ENCODE data around the gene EIF4G3.
"Not testable (repeated sequence)": the region's sequence is repeated elsewhere in the genome, so short reads cannot be mapped to it uniquely, and the experiment has no call there.

EIF4G3 gene

DNA sequence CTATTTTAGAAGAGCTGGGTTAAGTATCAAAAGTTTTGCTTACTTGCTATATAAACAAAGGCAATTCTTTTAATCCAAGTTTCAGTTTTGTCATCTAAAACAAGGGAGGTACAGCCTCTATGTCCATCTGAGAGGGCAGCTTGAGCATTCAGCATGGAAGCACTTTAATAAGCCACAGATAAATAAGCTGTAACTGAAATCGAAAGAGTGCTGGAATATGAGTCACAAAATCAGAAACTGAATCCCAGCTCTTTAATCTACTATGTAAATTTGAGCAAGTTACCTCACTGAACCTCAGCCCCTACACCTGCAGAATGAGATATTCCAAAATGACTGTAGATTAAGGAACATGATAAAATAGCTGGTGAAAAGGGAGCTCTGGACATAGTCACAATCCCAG, 309.6 kb downstream of the EIF4G3 start:
- no peak for DNase-seq

DNA sequence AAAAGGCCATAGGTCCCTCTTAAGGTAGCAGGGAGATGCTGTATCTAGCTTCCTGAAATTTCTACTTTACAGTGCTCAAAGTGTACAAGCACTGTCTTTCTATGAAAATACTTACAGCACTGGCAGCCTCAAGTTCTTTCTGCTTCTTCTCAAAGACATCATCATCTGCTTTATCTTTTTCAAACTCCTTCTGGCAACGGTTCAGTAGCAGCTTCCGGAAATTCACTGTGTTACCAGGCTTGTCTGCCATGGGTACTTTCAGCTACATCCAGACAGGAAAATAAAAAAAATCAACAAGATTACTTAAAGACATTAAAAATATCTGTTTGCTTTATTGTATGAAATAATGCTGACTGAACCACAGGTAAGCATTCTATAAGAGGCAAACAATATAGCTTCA, 311.7 kb downstream of the EIF4G3 start:
- no peak for DNase-seq

DNA sequence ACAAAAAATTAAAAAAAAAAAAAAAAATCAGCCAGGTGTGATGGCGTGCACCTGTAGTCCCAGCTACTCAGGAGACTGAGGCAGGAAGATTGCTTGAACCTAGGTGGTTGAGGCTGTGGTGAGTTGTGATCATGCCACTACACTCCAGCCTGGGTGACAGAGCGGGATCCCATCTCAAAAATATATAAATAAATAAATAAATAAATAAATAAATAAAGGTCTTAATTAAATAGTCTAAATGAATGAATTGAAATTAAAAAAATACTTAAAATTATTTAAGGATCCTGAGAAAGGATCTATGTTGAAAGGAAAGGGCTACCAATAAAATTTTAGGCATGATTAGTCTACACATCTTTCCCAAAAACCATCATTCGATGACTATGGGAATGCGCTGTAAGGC, 322.2 kb downstream of the EIF4G3 start:
- no peak for DNase-seq

DNA sequence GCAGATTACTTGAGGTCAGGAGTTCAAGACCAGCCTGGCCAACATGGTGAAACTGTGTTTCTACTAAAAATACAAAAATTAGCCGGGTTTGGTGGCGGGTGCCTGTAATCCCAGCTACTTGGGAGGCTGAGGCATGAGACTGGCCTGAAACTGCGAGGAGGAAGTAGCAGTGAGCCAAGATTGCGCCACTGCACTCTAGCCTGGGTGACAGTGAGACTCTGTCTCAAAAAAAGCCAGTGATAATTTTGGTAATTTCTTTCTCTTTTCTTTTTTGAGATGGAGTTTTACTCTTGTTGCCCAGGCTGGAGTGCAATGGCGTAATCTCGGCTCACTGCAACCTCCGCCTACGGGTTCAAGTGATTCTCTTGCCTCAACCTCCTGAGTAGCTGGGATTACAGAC, 324.9 kb downstream of the EIF4G3 start:
- not testable (repeated sequence) for DNase-seq

DNA sequence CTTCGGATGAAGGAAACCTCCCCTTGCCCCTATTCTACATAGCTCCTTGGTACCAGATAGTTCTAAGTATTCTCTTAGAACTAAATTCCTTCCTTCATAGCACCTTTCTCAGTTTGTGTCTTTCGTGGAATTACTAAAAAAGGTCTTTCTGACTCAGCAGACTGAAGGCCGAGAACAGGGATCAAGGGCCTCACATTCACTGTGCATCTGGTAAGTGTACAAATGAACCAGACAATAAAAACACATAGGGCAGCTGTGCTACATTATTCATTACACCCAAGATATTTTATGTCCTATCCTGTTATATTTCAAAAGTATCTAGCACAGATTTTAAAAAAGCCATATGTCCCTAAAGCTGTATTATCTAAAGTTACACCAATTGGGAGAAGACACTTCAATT, 326.7 kb downstream of the EIF4G3 start:
- no peak for DNase-seq

DNA sequence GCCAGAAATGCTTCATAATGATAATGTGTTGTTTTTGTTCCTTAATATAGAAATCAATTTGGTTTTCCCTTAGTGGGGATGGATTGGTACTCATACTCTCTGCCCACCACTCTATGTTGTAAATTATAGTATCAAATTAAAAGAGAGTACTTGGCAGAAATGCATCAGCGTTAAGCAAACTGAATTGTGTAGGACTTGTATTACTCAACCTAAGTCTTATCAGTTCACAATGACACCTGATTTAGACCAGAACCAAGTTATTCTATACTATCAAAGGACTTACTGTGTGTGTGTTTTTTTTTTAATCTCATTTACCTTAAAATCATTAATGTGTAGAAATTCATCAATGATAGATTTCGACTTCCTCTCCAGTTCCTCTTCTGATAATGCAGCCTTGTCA, 327.6 kb downstream of the EIF4G3 start:
- DNase-seq: no peak

DNA sequence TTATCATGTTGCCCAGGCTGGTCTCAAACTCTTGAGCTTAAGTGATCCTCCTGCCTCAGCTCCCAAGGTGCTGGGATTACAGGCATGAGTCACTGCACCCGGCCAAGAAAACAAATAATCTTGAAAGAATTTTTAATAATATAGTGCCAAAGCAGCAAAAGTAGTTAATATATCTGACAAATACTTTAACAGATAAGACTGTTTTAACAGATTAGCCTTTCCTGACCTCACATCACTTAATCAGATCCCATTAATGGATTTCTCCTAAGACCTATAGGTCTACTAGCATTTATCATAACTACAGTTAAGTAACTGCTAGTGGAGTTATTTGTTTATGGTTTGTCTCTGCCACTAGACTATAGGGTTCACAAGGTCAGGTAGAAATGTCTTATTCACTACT, 328.5 kb downstream of the EIF4G3 start:
- no peak for DNase-seq

DNA sequence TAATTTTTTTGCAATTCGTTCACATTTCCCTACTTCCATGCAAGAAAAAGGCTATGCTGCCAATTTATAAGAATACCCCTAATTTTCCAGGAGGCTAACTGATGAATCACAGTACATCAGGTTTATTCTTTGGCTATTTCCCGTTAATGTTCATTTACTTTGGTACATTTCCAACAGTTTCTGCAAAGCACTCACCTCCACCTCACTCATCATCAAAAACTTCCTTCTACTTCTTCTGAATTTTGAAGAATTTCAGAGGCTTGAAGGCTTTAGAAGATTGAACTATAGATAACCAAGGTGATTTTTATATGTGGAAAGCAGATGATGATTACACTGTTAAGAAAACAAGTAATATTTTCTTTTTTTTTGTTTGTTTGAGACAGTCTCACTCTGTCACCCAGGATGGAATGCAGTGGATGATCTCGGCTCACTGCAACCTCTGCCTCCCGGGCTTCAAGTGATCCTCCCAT, 329.1 kb downstream of the EIF4G3 start:
- no peak for DNase-seq

DNA sequence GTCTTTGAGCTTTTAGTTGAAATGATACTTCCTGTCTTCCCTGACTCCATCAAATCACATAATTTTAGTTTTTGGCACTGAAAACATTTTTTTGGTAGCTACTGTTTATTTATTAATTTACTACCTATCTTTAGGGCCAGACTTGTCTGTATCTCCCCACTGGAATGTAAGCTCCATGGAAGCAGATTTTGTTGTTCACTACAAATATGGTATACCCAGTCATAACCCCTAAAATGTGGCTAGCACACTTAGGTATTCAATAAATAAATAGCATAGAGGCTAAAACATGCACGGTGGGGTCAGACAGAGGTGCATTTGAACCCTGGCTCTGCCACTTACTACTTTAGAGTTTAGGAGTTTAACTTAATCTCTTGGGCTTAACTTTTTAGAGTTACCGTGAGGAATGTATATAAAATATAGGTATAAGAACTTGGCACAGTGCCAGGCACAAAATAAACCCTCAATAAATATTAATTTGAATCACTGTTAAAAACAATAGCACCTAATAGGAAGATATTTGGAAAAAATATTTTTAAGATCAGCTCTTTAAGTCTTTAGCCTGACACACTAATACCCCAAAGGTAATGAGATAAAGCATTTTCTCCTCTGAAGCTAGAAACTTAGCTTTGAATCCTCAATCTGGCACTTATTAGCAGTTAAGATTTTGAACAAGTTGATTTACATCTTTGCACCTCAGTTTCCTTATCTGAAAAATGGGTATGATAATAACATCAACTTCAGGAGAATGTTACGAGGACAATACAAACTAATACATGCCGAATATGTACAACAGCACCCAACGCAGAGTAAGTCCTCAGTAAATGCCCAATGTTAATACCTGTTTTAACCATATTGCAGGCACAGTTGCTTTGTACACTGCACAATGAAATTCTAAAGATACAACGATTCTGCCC, 330.0 kb downstream of the EIF4G3 start:
- no peak for DNase-seq

DNA sequence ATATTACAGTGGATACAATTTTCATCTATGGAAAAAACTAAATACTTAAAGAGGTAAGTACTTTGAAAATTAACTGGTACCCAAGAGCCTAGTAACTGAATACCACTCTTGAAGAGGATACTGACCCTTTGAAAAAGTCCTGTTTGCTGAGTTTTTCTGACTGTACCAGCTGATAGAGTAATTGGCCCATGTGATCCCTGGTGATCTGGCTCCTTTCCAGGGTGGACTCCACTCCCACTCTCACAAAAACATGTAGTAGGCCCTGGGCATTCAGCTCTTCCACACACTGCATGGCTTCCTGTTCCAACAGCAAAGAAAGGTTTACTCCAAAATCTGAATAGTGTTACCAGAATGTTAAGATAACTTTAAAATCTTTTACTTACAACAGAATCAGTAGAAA, 336.0 kb downstream of the EIF4G3 start:
- no peak for DNase-seq

DNA sequence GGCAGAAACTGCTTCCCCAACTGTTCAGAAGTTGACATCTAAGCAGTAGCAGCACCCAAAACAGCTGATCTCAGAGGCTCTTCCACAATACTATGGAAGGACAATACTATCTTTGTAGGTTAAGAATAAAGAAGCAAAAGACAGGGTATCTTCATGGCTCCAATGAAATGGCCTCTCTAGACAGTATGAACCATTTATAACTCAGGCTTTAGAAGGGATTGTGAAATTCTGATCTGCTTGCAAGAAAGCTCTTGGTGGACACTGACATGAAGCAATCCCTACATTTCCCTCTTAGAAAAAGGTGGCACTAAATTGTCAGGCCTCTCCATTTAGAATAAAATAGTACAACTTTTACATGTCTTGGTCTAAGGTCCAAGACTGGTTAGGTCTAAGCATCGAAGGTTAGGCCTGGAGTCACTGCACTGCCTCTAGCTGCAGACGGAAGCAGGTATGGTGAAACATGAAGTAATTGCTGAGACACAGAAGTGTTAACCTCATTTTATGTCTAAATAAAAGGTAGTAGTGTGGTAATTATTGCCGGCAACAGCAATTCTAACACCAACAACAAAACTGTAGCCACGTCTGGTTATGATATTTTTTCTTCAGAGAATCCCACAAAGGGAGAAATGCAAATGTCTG, 339.0 kb downstream of the EIF4G3 start:
- DNase-seq: no peak

DNA sequence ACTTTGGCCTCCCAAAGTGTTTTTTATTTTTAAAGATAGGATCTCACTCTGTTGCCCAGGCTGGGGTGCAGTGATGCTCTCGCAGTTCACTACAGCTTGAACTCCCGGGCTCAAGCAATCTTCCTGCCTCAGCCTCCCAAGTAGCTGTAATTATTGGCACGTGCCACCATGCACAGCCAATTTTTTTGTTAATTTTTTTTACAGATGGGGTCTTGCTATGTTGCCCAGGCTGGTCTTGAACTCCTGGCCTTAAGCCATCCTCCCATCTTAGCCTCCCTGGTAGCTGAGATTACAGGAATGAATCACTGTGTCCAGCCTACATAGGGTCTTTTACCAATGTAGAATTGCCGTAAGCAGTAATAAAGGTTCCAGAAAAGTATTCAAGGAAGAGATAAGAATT, 340.5 kb downstream of the EIF4G3 start:
- DNase-seq: no peak

DNA sequence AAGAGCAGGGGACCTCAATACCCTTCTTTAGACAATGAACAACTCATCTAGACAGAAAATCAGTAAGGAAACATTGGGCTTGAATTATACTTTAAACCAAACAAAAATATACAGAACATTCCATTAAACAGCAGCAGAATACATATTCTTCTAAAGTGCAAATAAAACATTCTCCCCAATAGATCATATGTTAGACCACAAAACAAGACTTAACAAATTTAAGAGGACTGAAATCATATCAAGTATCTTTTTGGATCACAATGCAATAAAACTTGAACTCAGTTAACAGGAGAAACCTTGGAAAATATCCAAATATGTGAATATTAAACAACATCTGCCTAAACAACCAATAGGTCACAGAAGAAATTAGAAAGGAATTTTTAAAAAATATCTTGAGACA, 341.9 kb downstream of the EIF4G3 start:
- DNase-seq: peak; percentile 30

DNA sequence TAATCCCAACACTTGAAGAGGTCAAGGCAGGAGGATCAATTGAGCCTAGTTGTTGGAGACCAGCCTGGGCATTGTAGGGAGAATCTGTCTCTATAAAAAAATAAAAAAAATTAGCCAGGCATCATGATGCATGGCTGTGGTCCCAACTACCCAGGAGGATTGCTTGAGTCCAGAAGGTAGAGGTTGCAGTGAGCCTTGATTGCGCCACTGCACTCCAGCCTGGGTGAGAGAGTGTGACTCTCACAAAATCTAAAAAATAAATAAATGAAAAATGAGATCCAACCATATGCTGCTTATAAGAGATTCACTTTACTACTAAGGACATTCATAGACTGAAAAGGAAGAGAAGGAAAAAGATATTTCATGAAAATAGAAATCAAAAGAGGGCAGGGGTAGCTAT, 342.5 kb downstream of the EIF4G3 start:
- peak; percentile 6 for DNase-seq

DNA sequence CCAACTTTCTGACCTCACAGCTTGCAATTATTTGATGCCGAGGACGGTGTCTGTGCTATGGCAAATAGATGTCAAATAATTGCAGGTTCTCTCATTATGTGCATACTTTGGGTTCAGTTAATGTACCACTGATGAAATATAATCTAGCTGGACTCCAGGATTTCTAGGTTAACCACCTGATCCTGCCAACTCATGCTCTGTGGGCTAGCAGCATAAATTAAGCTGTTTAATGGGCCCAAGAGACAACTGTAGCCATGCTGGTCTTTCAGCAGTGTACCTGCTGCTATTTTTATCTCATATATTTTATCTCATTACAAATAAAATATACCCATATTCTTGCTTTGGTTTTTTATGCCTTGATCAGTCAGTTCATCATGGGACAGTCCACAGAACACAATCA, 346.3 kb downstream of the EIF4G3 start:
- no peak for DNase-seq

DNA sequence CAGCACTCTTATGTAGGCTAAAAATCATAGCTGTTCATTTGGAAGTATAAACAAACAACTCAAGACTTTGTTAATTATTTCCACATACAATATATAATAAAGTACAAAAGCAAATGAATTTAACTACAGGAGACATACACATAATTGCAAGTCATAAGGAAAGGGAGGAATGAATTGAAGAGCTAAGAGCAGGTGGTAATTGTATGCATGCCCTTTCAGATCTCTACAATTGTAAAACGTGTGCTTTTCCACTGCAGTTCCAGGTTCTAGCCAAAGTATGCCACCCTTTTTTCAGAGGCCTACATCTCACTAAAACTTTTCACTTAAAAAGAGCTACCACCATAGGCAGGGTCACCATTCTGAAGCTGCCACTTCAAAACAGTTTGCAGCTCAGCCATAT, 346.8 kb downstream of the EIF4G3 start:
- no peak for DNase-seq

DNA sequence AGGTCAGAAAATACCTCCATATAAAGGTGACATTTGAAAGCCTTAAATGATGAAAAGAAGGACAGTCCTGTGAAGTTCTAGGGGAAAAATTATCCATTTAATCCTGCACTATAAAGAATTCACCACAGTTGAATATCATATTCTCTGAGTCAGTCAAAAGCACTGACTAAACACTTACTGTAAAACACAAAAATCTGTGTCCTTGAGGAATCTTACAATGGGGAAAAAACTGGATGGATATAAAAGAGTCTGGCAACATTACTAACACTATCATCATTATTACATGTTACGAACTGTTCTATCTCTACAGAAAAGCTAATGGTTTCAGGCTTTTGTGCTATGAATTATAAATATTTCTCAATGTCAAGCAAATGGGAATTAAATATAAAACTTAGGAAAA, 347.2 kb downstream of the EIF4G3 start:
- DNase-seq: no peak

DNA sequence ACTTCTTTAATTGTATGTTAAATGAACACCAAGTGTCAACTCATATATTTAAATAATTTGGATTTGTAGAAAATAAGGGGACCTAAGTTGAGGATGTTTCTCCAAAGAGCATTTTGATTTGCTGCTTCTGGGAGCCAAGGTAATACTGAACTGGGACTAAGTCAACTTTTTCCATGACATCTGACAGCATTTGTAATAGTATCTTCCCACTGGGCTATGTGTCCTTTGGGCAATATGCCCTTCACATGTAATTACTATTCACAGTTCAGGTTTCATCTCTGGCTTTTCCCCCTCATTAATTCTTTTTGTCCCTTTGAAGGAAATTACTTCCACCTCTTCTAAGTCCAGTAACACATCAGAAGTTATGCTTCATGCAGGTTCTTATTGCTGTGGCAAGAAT, 352.9 kb downstream of the EIF4G3 start:
- DNase-seq: peak; percentile 60

DNA sequence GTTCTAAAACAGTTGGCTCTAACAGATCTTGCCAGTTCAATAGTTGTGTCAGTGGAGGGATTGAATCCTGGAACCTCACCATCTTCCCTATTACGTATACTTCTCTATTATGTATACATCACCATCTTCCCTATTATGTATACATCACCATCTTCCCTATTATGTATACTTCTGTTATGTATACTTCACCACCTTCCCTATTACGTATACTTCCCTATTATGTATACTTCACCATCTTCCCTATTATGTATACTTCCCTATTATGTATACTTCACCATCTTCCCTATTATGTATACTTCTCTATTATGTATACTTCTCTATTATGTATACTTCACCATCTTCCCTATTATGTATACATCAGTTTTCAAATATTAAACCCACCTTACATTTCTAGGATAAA, 355.2 kb downstream of the EIF4G3 start:
- DNase-seq: no peak

DNA sequence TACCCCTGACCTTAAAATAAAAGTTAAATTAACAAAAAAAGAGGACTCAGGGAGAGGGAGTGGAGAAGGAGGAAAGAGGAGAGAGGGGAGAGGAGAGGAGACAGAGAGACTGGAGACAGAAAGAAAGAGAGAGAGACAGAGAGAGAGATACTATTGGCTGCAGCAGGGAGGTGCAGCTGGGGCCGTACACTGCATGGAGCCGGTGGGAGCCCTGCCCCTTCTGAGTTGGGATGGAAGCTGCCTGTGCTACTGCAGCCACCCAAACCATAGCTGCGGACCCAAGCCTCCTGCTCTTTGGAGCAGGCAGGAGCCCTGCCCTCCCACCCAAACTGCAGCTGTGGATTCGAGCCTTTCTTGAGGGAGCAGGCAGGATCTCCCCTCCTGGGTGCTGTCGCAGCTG, 356.9 kb downstream of the EIF4G3 start:
- no peak for DNase-seq

DNA sequence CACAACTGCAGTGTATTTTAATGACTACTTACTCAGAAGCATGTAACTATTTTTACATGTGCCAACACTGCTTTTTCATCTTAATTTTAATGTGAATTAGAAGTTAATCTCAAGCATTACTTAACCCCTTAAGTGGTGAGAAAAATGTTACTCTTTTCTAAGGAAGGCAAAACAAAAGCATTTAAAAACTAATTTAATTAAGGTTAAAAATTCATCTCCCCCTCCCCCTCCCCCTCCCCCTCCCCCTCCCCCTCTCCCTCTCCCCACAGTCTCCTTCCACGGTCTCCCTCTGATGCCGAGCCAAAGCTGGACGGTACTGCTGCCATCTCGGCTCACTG, 362.2 kb downstream of the EIF4G3 start:
- DNase-seq: no peak

DNA sequence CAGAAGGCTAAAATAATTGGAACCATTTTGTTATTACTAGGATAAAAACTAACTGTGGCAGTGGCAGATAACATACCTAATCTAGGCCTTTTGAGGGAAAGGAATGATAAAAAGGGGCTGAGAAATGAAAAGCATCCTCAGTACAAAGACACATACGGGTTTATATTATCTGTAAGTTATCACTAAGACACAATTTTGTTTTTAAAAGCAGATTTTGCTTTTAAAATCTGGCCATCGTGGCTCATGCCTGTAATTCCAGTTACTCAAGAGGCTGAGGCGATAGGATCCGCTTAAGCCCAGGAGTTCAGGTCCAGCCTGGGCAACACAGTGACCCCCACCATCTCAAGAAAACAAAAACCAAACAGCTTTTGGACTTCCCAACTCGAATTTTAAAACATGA, 364.8 kb downstream of the EIF4G3 start:
- no peak for DNase-seq

DNA sequence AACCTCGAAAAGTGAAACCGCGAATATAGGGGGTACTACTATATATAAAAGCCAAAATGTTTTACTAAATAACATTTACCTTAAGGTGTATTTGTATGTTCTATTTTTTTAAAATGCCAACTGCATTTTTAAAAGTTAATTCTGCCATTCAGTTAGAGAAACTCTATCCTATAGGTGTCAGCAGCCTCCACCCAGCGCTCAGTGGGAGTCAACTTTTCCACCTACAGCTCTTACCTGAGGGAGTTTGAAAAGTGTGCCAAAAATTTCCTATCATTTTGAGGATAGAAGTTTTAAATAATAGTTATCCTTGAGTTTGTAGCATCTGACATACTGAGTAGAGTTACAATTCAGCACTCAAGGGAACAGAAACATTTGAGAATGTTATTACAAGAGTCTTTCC, 383.5 kb downstream of the EIF4G3 start:
- DNase-seq: no peak

DNA sequence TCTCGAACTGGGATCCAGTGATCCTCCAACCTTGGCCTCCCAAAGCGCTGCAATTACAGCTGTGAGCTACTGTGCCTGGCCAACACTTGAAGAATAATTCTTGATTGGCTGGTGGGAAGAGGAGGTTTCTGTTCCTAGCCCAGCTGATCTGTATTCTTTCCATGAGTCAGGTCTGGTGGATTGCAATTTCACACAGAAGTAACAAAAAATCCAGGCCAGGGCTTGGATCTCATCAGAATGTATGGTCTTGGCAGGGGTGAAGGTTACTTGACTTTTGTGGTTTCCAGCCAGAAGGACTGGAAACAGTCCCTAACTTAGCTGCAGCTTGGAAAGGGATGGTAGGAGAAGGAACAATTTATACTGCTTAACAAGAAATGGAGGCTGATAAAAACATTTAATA, 384.5 kb downstream of the EIF4G3 start:
- DNase-seq: no peak

DNA sequence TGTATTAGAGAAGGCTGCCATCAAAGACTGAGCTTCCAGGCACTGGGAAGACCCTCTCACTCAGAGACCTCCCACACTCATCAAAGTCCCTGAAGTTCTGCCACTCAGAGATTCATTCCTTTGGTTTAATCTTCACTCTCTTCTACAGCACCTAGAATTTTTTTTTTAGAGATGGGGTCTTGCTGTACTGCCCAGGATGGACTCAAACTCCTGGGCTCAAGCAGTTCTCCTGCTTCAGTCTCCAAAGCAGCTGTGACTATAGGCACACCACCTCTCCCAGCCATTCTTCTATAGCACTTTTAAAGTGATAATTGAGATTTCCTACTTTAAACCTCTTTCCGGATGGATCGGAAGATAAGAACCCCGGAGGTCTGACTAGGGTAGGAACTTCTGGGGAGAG, 385.9 kb downstream of the EIF4G3 start:
- no peak for DNase-seq
